Mammary epithelial cell (primary cell): ENCODE data around the gene FYN.

ENCODE experiments used
- EZH2 ChIP-seq: IDR thresholded peaks from 2 replicates; pipeline ENCODE4 v1.6.1; 2012; ENCODE audit warnings: low read length, inconsistent platforms, borderline replicate concordance
- TF ChIP-seq, protein P1 (sequence below), 2 donors: IDR thresholded peaks in 1 of 2; conservative IDR thresholded peaks in 1 of 2; 2 replicates each; pipeline ENCODE4 v1.5.1; 2011 to 2012; ENCODE audit warnings: inconsistent platforms in 2 of 2, low read length in 2 of 2, mild to moderate bottlenecking in 2 of 2, control low read depth in 1 of 2, low read depth in 1 of 2; ENCODE audit not compliant: insufficient read depth in 1 of 2; ENCODE audit errors: extremely low read depth in 1 of 2

DNA sequence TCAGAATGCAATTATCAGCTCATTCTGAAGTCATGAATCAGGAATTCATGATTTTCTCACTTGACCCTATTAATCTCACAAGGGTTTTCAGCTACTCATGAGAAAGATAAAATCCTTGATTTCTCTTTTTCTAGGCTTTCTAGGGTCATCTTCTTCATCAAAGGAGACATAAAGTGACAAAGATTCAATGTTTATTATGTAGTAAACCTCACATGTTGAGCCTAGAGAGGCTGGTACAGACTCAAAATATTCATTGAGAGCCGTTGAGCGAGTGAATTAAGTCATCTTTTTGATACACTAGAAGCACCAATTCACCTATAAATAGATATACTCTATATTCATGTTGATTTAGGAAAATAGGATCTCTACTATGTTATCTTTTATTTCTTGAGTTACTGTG, 162.8 kb downstream of the FYN start:
- TF ChIP-seq, protein P1, sequence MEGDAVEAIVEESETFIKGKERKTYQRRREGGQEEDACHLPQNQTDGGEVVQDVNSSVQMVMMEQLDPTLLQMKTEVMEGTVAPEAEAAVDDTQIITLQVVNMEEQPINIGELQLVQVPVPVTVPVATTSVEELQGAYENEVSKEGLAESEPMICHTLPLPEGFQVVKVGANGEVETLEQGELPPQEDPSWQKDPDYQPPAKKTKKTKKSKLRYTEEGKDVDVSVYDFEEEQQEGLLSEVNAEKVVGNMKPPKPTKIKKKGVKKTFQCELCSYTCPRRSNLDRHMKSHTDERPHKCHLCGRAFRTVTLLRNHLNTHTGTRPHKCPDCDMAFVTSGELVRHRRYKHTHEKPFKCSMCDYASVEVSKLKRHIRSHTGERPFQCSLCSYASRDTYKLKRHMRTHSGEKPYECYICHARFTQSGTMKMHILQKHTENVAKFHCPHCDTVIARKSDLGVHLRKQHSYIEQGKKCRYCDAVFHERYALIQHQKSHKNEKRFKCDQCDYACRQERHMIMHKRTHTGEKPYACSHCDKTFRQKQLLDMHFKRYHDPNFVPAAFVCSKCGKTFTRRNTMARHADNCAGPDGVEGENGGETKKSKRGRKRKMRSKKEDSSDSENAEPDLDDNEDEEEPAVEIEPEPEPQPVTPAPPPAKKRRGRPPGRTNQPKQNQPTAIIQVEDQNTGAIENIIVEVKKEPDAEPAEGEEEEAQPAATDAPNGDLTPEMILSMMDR (conservative IDR thresholded peaks at IDR 0.05 in 1 of 2, IDR thresholded peaks at IDR 0.05 in 1 of 2; ENCODE audit: extremely low read depth in 1 of 2, insufficient read depth in 1 of 2, low read depth in 1 of 2, low read length in 2 of 2), result no peak
- TF ChIP-seq EZH2, result no peak
